ENCODE results near the gene SPTBN5.

Gene SPTBN5

GRCh38 chr15:41921167-41921566 is 27.3 kb upstream of the SPTBN5 start:
- DNase-seq (ENCODE audit: low read depth) = peak; percentile 31
- no peak overlapping the region for H3K4me3 ChIP-seq (ENCODE audit: low read depth, low read length)
- TF ChIP-seq, protein P1, sequence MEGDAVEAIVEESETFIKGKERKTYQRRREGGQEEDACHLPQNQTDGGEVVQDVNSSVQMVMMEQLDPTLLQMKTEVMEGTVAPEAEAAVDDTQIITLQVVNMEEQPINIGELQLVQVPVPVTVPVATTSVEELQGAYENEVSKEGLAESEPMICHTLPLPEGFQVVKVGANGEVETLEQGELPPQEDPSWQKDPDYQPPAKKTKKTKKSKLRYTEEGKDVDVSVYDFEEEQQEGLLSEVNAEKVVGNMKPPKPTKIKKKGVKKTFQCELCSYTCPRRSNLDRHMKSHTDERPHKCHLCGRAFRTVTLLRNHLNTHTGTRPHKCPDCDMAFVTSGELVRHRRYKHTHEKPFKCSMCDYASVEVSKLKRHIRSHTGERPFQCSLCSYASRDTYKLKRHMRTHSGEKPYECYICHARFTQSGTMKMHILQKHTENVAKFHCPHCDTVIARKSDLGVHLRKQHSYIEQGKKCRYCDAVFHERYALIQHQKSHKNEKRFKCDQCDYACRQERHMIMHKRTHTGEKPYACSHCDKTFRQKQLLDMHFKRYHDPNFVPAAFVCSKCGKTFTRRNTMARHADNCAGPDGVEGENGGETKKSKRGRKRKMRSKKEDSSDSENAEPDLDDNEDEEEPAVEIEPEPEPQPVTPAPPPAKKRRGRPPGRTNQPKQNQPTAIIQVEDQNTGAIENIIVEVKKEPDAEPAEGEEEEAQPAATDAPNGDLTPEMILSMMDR (conservative IDR thresholded peaks at IDR 0.05; ENCODE audit: low read depth, low read length) = no peak

- TF ChIP-seq, protein P1 (conservative IDR thresholded peaks at IDR 0.05; ENCODE audit: low read depth, low read length) = no peak
- H3K4me3 ChIP-seq (ENCODE audit: low read depth, low read length) = no peak overlapping the region
- peak; percentile 94 for DNase-seq (ENCODE audit: low read depth)
Measured at GRCh38 chr15:41919954-41920538, 26.2 kb upstream of the SPTBN5 start.

GRCh38 chr15:41919201-41919820 is 25.5 kb upstream of the SPTBN5 start:
- TF ChIP-seq, protein P1 (conservative IDR thresholded peaks at IDR 0.05; ENCODE audit: low read depth, low read length) = no peak
- no peak overlapping the region for H3K4me3 ChIP-seq (ENCODE audit: low read depth, low read length)

DNA sequence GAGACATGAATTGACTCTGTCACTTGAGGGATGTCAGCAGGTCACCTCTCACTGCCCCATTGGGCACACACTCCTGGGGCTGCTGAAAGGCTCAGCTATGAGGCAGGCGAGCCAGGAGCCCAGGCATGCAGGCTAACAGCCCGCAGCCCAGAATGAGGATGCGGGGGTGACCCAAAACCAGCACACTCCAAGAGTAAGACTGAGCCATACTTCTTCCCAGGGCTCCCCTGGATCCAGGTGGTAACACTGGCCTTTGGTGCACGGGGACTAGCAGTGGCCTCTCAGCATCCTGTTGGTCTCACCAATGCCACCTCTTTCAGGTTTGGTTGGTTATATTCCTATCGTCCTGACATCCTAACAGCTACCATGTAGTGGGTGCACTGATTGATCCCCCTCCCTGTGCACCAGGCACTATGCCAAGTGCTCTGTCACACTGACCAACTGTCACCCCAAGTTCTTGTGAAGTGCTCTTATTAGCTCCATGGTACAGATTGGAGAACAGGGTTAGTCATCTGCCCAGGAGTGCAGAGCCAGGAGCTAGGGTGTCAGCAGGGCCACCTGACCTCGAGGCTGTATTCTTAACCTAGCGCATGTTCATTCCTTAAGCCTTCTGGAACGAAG is 24.8 kb upstream of the SPTBN5 start:
- no peak overlapping the region for H3K4me3 ChIP-seq (ENCODE audit: low read depth, low read length)
- no peak for DNase-seq (ENCODE audit: low read depth)
- TF ChIP-seq, protein P1 (conservative IDR thresholded peaks at IDR 0.05; ENCODE audit: low read depth, low read length) = no peak

More at GRCh38 chr15:41919201-41919820, 25.5 kb upstream of the SPTBN5 start:
- DNase-seq (ENCODE audit: low read depth) = no peak

- H3K4me3 ChIP-seq (ENCODE audit: low read depth, low read length) = no peak overlapping the region
- peak; percentile 75 for DNase-seq (ENCODE audit: low read depth)
- TF ChIP-seq, protein P1 (conservative IDR thresholded peaks at IDR 0.05; ENCODE audit: low read depth, low read length) = no peak
Measured at GRCh38 chr15:41917767-41918430, 24.0 kb upstream of the SPTBN5 start.

DNA sequence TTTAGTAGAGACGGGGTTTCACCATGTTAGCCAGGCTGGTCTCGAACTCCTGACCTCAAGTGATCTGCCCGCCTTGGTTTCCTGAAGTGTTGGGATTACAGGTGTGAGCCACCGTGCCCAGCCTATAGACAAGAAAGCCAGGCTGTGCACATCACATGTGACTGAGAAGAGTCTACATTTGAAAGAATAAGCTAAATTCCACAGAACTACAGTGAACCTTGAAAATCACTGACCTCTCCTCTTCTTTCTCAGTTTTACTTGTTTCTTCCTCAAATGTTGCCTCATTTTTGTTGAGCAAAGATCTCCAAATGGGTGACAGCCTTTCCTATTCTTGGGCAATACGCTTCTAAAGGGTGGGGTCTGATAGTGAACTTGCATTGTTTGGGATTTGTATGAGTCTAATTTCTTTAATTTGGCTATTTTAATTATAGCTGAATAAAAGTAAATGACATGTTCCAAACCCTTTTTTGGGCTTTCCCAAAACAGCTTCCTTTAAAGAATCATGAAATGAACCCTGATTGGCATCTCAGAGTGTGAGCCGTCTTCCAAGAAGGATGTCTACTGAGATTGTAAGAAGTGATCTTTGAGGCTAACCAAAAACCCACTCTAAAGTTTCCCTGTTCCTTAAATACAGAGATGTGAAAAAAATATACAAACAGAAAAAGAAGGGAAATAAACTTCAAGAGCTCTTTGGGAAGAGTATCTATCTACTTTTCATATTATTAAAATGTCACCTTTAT is 21.6 kb upstream of the SPTBN5 start:
- TF ChIP-seq, protein P1 (conservative IDR thresholded peaks at IDR 0.05; ENCODE audit: low read depth, low read length) = no peak
- no peak for DNase-seq (ENCODE audit: low read depth)
- H3K4me3 ChIP-seq (ENCODE audit: low read depth, low read length) = no peak overlapping the region
